GM18867 (cell line): ENCODE results near the gene CERS5.
"Not testable (repeated sequence)": the region's sequence is repeated elsewhere in the genome, so short reads cannot be mapped to it uniquely, and the experiment has no call there.

Source experiments
- ATAC-seq: cut with Tn5 transposase; IDR thresholded peaks from one replicate; pipeline ENCODE4 v1.9.1; 2021; ENCODE audit warnings: mild to moderate bottlenecking, moderate library complexity; ENCODE audit not compliant: unreplicated experiment

The CERS5 gene

DNA sequence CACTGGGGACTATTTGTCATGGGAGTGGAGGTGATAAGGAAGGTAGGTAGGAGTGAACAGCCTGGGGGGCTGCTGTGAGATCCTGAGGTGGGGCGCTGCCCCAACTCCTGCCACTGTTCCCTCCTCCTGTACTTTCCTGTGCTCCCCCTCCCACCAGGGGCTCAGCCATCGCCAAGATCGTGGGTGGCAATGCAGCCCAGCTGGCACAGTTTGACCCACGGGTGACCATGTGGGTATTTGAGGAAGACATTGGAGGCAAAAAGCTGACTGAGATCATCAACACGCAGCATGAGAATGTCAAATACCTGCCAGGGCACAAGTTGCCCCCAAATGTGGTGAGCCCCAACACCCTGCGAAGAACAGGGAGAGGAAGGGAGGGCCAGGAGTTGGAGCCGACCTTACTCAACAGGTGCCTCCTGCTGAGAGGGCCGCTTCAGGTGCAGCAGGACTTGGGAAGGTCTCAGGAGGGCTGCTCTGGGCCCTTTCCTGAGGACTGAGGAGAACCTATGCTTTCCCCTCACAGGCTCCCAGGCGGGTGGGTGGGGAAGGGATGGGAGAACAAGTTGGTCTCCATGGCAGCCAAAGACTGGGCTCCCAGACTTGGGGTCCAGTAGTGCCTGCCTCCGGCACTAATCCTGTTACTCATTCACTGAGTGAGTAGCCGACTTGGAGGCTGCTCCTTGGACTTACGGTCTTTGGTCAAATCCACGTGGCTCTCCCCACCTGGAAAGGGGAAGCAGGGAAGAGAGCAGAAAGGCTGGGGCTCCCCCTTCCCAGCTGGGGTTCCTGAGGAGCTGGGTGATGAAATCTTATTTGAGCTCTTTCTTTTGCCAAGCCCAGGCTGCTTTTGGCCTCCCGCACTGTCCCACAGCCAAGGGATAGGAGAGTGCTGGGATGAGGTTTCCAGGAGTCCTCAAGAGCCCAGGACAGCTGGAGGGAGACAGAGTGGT is 62.5 kb downstream of the CERS5 start:
- ATAC-seq = no peak

DNA sequence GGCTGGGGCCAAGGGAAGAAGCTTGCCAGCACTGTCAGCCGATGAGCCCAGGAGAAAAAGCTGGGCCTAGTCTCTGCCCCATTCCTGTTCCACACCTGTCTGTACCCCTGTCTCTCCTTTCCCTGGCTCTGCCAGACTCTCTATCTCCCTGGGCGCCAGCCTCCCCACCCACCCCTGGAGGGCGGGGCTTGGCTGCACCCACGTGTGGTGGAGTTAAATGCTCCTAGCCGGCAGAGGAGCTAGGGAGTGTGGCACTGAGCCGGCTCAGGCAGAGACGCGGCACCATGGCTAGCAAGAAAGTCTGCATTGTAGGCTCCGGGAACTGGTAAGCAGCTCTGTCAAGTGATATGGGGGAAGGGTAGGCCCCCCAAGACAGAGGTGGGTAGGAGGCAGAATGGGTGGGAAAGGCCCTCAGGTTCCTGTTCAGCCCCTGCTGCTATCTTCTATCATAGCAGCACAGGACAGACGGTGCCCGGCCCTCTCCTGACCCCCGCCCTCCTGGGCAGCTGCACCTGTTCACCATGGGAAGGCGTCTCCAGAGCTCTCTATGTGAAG is 63.3 kb downstream of the CERS5 start, which contains the start of gene GPD1:
Gene GPD1, plus strand, starts transcription at position 242 of the 555 bp plus-strand sequence. Its CDS starts 43 bp downstream, at position 285.
- ATAC-seq = no peak

DNA sequence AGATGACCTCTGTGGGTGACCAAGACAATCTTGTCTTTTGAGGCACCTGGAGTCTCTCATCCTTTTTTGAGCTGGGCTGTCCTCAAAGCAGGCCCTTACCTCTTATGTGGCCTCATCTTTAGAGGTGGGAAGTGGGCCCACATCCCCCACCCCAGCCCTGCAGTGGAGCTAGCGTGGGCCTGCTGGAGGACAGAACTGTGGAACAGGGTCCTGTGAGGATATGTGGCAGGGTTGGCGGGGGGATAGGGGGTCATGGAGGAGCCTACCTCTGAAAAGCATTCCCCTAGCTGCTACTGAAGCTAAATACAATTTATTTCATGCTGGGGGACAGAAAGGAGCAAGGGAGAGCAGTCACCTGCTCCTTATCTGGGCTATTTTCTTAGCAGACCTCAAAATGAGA is 63.8 kb downstream of the CERS5 start:
- ATAC-seq = no peak

DNA sequence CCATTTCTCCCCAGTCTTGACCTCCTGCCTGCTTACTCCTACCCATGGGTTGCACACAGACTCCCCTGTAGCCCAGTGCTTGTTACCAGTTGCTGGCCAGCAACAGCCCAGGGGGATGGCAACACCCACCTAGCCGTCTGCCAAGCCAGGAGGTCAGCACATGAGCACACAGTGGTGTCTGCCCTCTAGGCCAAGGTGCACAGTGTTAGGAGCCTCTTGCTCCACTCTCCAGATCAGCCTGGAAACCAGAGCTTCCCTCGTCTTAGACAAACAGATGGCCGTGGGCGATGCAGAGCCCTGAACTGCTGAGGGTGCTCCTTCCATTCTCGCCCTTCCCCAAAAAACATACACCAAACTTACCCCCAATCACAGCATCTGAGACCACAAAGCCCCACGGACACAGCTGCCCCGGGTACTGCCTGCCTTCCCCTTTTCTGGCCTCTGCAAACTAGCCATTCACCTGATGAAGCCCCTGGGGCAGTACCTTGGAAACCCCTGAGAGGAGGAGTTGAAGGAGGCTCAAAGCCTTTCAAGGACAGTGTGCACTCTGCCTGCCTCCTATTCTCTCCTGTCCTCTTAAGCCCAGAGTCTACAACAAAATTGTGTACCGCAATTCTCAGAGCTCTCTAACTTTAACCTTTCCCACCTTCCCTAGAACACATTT is 64.4 kb downstream of the CERS5 start:
- no peak for ATAC-seq

DNA sequence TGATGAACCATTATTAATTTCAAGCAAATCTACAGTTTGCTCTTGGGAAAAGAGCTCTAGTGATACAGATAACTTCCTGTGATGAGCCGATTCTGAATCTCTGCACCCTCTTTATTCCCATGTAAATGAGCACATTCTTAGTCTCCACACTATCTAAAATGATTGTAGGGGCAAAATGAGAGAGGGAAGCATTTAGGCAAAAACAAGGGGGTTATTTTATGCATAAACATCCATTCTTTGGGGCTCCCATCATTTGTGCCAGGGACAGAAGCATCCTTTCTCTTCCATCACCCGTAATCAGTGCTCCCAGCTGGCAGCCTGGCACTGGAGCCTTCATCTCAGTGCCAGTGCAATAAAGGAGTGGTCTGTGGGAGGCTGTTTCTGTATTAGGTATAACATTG is 65.0 kb downstream of the CERS5 start:
- ATAC-seq = no peak

DNA sequence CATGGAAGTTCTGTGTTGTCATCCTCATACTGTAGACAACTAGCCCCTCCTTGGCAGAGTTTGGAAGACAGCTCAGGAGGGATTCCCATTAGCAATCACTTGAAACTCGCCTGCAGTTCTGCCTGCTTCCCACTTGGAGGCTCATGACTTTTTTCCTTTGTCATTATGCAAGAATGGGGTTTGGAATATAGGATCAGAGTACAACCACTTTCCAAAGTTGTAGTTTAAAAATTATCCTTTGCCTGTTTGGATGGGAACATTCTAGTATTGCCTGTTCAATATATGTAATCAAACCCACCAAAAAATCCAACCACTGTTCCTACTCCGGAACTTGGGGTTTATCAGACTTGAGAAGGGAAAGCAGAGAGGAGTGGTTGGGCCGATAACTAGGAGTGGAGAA is 65.5 kb downstream of the CERS5 start:
- ATAC-seq = no peak

DNA sequence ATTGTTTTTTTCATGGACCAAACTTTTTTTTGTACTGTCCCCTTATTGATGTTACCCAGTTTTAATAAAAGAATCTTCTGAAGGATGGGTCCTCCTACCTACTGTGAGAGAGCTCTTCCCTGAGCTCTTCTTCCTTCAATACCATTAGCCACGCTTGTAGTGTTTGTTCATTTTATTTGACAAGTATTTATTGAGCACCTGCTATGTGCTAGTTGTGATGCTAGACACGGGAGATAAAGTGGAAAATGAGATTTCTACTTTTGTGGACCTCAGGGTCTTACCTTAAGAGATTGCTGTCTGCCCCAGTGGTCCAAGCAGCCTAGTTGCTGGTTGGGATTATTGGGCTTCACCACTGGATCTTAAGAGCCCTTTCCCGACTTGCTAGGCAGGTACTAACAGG is 66.6 kb downstream of the CERS5 start:
- no peak for ATAC-seq

DNA sequence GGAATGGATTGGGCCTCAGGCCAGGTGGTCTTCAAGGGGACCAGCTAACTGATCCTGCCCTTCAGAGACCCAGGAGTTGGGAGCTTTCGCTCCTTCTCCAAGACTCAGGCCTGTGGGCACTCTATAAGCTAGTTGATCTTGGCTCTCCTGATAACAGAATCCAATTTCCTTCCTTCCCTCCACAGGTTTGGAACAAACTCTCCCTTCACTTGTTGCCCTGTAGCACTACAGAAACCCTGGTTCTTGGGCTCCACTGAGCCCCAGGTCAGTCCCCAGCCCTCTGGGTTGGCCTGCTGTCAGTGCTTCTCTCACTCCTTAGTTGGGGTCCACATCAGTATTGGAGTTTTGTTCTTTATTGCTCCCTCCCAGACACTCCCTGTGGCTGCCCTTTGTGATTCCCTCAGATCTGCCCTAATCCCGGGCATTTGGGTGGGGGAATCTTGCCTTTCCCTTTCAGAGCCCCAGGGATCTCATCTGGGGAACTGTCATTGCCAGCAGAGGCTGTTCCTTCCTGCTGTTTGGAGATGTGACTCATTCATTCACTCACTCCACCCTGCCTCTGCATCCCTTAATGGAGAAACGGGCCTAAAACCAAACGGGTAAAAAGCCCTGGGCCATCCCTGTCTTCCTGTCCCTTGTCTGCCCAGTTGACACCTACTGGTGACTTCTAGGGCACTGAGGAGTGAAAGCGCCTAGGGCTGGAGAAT is 67.7 kb downstream of the CERS5 start:
- ATAC-seq = no peak

DNA sequence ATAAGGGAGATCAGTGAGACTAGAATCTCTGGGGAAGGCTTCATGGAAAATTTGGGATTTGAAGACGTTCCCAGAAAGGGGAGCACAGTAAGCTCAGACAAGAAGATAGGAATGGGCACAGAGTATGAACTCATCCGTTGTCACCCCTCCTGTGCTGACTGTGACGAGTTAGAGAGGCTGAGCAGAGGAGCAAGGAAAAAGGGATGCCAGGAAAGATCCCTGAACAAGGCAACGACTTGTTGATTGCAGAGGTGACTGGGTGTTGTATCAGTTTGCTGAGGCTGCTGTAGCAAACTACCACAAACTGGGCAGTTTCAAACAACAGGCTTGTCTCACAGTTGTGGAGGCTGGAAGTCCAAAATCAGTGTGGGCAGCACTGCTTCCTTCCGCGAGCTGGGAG is 69.2 kb downstream of the CERS5 start:
- ATAC-seq = no peak

DNA sequence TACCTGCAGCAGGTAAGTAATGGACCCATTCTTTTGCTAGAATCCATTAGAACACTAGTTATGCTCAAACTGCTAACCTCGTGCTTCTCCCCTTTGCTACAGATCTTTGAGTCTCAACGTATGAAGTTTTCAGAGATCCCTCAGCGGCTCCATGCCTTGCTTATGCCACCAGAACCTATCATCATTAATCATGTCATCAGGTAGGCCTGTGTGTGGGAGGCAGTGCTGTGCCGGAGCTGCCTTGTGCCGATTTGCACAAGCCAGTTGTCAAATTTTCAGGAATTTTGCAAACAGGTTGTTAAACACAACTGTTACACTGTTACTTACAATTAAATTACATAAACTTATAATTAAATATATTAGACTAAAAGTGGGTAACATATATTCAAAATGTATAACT is 76.8 kb downstream of the CERS5 start:
- ATAC-seq = no peak

DNA sequence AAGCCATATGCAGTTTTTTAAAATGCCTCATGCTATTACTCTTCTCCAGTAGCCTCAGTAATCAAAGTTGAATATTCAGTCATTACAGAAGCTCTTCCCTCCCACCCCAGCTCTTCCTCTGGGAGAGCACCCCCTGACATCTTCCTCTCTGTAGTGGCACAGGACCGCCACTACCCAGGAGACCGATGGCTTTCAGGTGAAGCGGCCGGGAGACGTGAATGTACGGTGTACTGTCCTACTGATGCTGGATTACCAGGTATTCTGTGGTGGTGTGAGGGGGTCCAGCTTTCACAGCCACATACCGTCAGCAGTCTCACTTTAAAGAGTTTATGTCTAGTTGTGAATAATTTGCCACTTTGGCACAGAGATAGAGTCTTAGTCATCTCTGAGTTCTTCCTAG is 77.4 kb downstream of the CERS5 start:
- ATAC-seq = no peak

DNA sequence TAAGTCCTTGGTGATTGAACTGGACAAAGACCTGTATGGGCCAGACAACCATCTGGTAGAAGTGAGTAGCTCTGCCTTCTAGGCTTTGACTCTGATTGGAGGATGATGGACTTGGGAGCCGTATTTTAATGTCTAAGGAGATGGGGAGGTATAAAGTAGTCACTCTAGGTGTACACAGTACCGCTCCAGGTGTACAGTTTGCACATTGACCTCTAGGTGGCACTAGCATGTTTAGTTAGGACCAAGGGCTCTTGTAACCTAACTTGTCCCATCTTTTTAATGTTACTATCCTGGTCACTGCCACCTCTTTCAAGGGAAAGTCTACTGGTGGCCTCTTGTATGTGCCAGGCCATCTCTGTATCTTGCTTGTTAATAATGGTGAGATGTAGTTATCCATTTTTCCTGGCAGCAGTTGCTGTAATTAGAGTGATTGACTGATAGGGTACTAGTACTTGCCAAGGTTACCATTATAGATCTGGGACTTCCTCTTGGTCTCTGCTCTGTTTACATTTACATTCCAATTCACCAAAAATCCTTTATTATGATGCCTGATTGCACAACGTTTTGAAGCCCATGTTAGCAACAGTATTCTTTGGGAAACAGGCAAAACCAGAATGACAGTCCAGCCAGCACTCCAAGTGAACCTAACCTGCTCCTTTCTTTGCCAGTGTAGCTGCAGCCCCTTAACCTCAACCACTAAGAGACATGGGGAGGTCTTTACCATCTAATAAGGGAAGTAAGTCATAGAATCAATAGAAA is 78.4 kb downstream of the CERS5 start:
- ATAC-seq = no peak

DNA sequence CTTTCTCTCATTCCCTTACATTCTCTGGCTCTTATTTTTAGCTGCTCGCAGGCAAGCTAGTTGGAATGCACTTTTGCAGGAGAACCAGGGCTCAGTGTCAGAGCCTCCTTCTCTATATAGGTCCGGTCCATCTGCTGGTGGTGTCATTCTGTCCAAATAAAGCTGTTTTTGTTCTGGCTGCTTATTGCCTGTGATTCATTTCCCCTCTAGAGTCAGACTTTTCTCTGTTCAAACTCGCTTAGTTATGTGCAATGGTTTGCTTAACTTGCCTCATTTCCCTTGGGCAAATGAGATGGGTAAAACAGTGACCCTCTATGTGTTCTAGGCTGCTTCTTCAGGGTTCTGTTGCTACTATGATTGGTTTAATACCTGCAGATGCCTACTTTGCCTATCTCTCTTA is 79.2 kb downstream of the CERS5 start:
- no peak for ATAC-seq

DNA sequence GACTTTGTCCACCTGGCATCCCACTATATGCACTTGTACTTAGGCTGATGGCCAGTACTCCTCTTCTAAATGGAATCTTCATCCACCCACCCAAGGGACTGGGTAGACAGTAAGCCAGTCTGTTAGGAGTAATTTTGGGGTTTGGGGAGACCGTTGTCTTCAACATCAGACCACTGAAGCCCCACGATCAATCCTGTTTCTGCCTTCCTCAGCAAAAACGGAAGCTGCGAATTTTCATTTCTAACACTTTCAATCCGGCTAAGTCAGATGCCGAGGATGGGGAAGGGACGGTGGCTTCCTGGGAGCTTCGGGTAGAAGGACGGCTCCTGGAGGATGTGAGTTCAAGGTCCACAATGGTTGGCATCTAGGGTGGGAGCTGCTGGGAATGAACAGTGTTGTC is 80.0 kb downstream of the CERS5 start:
- ATAC-seq = no peak

DNA sequence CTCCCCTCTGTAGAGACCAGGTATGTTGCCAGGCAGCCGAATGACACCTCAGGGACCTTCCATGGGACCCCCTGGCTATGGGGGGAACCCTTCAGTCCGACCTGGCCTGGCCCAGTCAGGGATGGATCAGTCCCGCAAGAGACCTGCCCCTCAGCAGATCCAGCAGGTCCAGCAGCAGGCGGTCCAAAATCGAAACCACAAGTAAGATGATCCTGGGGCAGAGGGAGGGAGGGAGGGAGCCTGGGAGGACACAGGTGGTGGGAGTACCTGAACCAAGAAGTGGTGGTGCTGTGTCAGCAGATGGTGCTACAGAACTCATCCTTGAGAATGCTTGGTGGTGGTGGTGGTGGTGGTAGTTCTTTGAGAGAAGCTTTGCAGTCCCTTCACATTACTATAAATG is 81.0 kb downstream of the CERS5 start:
- ATAC-seq = no peak

DNA sequence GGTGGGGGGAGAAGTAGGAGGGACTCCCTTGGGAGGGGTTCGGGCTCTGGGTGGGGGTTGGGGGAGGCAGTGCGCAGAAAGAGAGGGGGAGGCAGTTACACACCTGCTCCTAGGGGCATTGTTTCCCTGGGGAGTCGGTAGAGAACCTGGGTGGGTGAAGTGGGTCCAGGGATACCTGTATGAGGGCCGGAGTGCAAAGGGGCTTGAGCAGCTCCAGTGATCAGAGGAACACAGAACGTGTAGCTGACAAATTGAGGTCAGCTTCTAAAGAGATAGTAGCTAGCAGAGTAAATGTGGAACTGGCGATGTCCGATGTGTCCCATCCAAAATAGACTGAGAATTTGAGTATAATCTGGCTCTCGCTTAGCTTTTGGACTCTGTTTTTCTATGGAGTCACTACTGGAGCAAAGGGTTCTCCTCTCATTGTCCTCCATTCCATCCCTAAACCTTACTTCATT is 81.5 kb downstream of the CERS5 start:
- ATAC-seq = peak; percentile 9

DNA sequence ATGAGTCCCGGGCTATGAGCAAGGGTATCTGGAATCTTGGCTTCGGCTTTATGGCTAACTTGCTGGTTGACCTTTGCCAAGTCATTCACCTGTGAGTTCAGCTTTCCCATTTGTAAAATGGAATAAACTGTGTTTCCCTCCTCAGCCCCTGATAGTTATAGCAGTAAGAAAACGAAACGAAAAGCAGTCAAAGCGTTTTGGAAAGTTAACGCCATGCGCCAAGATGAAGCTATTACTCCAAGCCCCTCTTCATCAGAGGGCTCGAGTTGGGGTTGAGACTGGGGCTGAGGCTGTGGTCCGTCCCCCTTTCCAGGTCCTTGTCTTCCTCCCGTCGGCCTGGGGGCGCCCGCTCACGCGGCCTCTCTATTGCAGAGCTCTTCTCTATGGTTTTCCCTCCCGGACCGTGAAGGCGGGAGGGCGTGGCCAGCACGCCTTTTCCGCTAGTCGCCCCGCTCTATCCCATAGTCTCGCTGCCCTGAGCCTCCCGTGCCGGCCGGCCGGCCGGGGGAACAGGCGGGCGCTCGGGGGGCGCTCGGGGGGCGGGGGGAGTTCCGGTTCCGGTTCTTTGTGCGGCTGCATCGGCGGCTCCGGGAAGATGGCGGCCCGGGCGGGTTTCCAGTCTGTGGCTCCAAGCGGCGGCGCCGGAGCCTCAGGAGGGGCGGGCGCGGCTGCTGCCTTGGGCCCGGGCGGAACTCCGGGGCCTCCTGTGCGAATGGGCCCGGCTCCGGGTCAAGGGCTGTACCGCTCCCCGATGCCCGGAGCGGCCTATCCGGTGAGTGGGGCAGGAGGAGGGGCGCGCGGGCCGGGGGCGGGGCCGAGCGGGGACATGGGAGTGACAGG is 82.2 kb downstream of the CERS5 start, which contains the start of gene SMARCD1:
Gene SMARCD1, plus strand, starts transcription at position 568 of the 840 bp plus-strand sequence. Its CDS starts 28 bp downstream, at position 596.
- peak; percentile 82 for ATAC-seq

DNA sequence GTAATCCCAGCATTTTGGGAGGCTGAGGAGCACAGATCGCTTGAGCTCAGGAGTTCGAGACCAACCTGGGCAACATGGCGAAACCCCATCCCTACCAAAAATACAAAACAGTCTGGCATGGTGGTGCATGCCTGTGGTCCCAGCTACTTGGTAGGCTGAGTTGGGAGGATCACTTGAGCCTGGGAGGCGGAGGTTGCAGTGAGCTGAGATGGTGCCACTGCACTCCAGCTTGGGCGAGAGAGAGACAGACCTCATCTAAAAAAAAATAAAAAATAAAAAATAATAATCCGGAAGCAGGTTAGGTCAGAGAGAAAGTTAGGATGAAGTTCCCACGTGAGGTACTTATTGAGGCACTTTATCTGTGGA is 82.8 kb downstream of the CERS5 start:
- ATAC-seq = not testable (repeated sequence)

DNA sequence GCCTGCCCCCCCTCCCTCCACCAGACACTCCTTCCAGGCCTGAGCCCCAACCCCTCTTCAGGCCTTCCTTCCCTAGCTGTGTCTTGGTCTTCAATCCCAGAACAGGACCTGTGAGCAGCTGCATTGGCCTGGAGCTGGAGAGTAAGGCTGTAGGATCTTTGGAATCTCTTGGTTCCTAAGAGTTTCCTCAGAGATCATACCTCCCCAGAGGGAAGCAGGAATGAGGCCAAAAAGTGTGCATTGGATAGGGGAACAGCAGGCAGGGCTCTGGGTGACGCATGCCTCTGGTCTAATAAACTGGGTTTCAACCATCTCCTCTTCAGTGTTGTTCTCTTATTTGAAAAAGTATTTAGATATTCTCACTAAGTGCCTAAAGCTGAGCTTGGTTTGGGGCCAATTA is 83.9 kb downstream of the CERS5 start:
- ATAC-seq = no peak
